HL-60/S4 (cell line): Measurements from ENCODE around the gene SPTBN2.
"Not testable (repeated sequence)": the region's sequence is repeated elsewhere in the genome, so short reads cannot be mapped to it uniquely, and the experiment has no call there.

ENCODE experiments used
- in situ Hi-C: fragments of 300-500 bp; cut with MboI; formaldehyde crosslinking; loops from 2 replicates; pipeline ENCODE4 v1.14.3; 2022; ENCODE audit warnings: low sequenced_read_pairs

SPTBN2 gene

DNA sequence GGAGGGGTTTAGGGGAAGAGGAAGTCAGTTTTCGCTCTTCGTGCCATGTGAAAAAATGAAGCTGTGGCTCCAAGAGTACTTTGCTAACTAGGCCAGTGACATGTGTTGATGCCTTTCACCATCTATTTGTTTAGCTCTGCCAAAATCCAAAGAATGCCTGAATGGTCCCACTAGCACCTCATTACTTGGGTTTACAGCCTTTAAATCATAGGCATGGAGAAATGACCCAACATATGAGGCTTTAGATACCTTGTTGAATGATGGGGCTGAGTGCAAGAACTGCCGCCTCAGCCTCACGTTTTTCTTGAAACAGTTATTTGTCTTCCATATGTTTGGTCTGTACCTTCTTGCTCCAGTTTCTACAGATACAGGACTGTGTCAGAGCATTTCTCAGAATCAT lies 82.2 kb downstream of the SPTBN2 start:
- in situ Hi-C loops, result no loop called here

DNA sequence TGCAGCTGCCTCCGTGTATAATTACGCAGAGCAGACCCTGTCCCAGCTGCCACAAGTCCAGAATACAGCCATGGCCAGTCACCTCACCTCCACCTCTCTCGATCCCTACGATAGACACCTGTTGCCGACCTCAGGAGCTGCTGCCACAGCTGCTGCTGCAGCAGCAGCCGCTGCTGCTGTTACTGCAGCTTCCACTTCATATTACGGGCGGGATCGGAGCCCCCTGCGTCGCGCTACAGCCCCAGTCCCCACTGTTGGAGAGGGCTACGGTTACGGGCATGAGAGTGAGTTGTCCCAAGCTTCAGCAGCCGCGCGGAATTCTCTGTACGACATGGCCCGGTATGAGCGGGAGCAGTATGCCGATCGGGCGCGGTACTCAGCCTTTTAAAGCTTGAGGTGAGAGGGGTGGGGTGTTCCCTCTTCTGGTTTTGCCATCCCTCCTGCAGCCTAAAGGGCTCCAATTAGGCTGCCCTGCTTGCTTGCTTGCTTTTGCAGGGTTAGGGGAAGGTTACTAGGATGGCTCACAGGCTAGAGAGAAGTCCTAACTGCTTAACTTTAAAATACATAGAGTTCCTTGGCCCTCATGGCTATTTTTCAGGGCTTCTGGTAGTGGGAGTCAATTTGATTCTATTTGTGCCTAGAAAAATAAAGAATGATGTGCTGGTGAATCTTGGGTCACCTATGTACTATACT lies 85.1 kb downstream of the SPTBN2 start:
- in situ Hi-C loops, result no loop called here

DNA sequence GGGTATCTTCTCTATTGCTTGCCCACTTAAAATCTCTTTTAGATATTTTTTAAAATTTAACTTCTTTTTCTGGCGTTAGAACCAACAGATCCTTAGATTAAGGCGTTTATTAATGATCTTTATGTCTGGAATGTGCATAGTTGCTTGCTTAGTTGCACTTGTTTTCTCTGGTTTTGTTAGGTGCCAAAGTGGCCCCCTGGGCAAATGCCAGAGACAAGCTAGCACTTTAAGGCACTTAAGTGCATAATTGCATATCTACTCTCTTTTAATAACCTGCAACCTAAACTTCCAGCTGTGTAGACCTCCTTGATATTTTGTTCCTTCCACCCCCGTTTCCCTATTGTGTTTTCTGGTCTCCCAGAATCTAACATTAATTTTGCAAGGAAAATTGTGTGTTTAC lies 87.2 kb downstream of the SPTBN2 start:
- in situ Hi-C loops, result no loop called here

DNA sequence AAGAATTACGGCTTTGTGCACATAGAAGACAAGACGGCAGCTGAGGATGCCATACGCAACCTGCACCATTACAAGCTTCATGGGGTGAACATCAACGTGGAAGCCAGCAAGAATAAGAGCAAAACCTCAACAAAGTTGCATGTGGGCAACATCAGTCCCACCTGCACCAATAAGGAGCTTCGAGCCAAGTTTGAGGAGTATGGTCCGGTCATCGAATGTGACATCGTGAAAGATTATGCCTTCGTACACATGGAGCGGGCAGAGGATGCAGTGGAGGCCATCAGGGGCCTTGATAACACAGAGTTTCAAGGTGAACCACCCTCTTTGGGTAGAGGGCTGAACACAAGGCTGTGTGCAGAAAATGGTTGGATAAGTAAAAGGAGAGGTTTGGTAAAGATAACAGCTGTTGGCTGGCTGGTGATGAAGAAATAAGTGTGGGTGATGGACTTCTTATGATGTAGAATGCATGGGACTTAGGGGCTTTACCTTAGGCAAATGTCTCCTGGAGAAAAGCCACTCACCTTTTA lies 89.1 kb downstream of the SPTBN2 start:
- in situ Hi-C loops, result not testable (repeated sequence)

DNA sequence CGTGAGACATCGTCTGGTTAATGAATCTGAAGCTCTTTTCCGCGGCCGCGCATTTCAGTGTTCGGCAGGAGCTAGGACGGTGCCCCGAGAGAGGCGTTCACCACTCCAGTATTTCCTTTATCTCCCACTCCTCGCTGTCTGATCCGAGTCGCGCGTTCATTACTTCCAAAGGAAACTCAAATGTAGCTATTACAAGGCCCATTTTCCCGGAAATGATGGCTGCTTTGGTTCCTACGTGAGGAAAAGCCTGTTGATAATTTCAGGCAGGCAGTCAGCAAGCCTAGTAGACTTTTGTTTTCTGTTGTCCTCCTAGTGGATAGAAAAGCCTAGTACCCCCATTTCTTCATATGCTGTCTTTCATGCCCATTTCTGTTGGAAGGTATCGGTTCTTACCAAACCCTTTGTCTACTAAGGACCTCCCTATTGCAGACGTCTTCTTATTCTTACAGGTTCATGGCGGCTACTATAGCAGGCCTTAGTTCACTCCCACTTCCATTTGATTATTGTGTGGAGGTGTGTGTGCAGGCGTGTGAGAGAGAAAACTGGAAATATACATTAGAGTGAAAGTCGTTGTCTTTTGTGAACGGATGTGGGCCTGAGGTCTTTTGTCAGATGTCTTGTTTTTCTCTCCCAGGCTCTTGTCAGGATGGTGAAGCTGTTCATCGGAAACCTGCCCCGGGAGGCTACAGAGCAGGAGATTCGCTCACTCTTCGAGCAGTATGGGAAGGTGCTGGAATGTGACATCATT lies 89.8 kb downstream of the SPTBN2 start:
- in situ Hi-C loops, result no loop called here

DNA sequence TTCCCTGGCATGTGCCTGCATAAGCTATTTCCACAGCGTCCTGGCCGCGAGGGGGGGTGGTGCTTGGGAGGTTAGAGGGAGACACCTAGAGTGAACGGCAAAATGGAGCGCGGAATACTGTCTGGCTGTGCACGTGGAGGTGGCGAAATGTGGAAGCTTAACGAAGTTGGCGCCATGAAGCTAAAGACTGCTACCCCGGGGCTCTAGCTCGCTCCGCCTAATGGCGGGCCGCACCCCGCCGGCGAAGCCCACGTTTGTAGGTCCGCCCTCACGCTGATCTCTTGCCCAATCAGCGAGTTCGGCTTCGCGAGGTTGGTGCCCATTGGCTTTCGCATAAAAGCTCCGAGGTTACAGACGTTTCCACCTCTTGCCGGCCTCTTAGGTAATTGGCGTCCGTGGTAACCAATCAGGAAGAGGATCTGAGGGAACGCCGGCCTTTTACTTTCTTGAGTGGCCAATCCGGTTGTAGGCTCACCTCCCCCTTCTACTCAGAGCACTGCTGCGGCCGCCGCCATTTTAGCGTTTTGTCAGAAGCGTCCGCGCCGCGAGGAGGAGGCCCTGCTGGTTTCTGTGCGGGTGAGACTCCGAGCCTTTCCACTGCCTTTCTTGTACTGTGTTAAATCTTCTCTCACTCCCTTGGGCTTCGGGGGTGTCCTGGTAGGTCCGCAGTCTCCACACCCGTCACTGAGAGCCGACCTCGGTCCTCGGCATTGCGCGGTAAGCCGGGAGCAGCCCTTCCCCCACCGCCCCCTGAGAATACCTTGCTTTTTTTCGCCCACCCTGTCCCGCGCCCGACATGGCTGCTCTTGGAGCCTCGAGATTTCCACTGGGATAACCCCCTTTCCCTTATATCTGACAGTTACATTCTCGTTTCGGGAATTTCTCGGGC lies 90.6 kb downstream of the SPTBN2 start, which contains the start of gene RBM4:
TSS of gene RBM4 (plus strand) at position 527 of the 889 bp plus-strand sequence. CDS start 1,009 bp downstream, outside the sequence.
- in situ Hi-C loops, result no loop called here

DNA sequence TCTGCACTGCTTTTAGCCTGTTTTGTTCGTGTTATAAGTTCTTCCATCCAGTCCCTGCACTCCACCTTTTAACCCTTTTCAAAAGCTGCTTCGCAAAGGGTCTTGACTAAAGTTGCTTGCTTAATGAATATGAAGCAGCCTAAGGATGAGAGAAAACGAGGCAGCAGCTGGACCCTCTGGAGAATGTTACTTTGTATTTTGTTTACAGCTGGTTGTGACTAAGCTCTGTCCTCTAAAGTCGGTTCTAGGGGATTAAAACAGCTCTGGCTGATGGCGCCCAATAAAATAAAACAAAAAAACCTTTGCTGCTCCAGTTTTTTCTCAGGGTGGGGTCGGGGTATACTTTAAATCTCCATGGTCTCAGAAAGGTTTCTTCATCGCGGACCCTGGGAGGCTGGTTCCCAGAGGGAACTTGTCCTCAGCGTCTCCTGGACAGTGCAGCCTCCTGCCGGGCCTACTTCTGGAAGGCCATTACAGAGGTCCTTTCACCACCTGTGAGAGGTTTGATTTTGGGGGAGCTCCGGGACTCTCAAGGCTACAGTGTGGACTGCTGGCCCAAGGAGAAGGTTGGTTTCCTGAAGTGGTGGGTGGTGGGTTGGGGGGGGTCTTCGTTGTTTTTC lies 91.3 kb downstream of the SPTBN2 start:
- in situ Hi-C loops, result no loop called here

DNA sequence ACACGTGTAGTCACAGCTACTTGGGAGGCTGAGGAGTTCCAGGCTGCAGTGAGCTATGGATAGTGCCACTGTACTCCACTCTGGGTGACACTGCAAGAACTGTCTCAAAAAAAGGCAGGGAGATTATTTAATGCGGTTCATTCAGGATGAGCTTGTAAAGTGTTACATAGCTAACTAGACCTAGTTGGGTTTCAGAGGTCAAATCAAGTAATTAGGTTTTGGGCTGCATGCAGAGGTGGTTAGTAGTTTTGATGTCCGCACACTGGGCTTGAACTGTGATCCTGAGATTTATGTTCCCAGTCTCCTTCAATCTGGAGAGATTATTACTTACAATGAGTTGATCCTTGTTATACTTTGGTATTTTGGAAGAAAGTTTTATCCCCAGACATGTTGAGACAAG lies 92.6 kb downstream of the SPTBN2 start:
- in situ Hi-C loops, result no loop called here
